Astrocyte (in vitro differentiated cells and primary cell): ENCODE results near the gene TTLL9. TPM values are rescaled to one million over a fixed set of nuclear protein-coding genes. Genes with fewer than 3 reads are reported as not detected.

Experiments used
- DNase-seq: peaks from one replicate; pipeline ENCODE4 v3.0.0-alpha.2; 2010; ENCODE audit warnings: low read depth
- FAIRE-seq: peaks from 2 replicates; lab custom pipeline; 2011; peaks lifted over from hg19 to GRCh38; lab: Jason Lieb, UNC
- H2AFZ ChIP-seq: 2 replicates; pipeline ENCODE4 v1.6.0; 2012; ENCODE audit warnings: low read depth, low read length, inconsistent platforms
- H3K27ac ChIP-seq: 2 replicates; pipeline ENCODE4 v1.5.1; 2011; ENCODE audit warnings: low read depth, low read length, inconsistent platforms
- H3K27me3 ChIP-seq: 2 replicates; pipeline ENCODE4 v1.6.0; 2011; ENCODE audit warnings: low read length, inconsistent platforms; ENCODE audit not compliant: insufficient read depth
- H3K36me3 ChIP-seq: 2 replicates; pipeline ENCODE4 v1.5.1; 2011; ENCODE audit warnings: low read length, inconsistent platforms; ENCODE audit not compliant: insufficient read depth
- H3K4me1 ChIP-seq: 2 replicates; pipeline ENCODE4 v1.5.1; 2011; ENCODE audit warnings: low read length, inconsistent platforms; ENCODE audit not compliant: insufficient read depth
- H3K4me2 ChIP-seq: 2 replicates; pipeline ENCODE4 v1.6.0; 2012; ENCODE audit warnings: low read length, inconsistent platforms
- H3K4me3 ChIP-seq: 2 replicates; pipeline ENCODE4 v1.5.1; 2011; ENCODE audit warnings: low read depth, mild to moderate bottlenecking, low read length, inconsistent platforms; ENCODE audit not compliant: insufficient read depth
- H3K79me2 ChIP-seq: 2 replicates; pipeline ENCODE4 v1.6.0; 2012; ENCODE audit warnings: mild to moderate bottlenecking, low read length, inconsistent platforms; ENCODE audit not compliant: insufficient read depth
- H3K9ac ChIP-seq: 2 replicates; pipeline ENCODE4 v1.6.0; 2012; ENCODE audit warnings: mild to moderate bottlenecking, low read length, inconsistent platforms
- H3K9me3 ChIP-seq: 2 replicates; pipeline ENCODE4 v1.5.1; 2012; ENCODE audit warnings: low read depth, mild to moderate bottlenecking, low read length, inconsistent platforms; ENCODE audit not compliant: insufficient read depth
- H4K20me1 ChIP-seq: 2 replicates; pipeline ENCODE4 v1.6.0; 2012; ENCODE audit warnings: low read length, inconsistent platforms; ENCODE audit not compliant: insufficient read depth
- H3K27ac Mint-ChIP-seq: one replicate; pipeline ENCODE4 v1.8.0; 2021; ENCODE audit warnings: mild to moderate bottlenecking, mixed read lengths; ENCODE audit not compliant: unreplicated experiment
- H3K27me3 Mint-ChIP-seq: one replicate; pipeline ENCODE4 v1.8.0; 2021; ENCODE audit warnings: low read depth, mixed read lengths; ENCODE audit not compliant: unreplicated experiment
- H3K36me3 Mint-ChIP-seq: one replicate; pipeline ENCODE4 v1.8.0; 2021; ENCODE audit warnings: low read depth, mixed read lengths; ENCODE audit not compliant: unreplicated experiment
- H3K4me1 Mint-ChIP-seq: one replicate; pipeline ENCODE4 v1.8.0; 2021; ENCODE audit warnings: low read depth, mixed read lengths; ENCODE audit not compliant: unreplicated experiment
- H3K4me3 Mint-ChIP-seq: one replicate; pipeline ENCODE4 v1.8.0; 2021; ENCODE audit warnings: mild to moderate bottlenecking, moderate library complexity, mixed read lengths; ENCODE audit not compliant: unreplicated experiment
- H3K9me3 Mint-ChIP-seq: one replicate; pipeline ENCODE4 v1.8.0; 2021; ENCODE audit warnings: mild to moderate bottlenecking, mixed read lengths; ENCODE audit not compliant: unreplicated experiment
- CTCF ChIP-seq: IDR thresholded peaks from 2 replicates; pipeline ENCODE4 v1.5.1; 2011; ENCODE audit warnings: low read depth, mild to moderate bottlenecking, inconsistent platforms, low read length, moderate library complexity; ENCODE audit not compliant: insufficient read depth
- EZH2 ChIP-seq: IDR thresholded peaks from 2 replicates; pipeline ENCODE4 v1.6.1; 2012; ENCODE audit warnings: mild to moderate bottlenecking, low read length, inconsistent platforms; ENCODE audit not compliant: insufficient read depth
- total RNA-seq: library from RNA; stranded (reverse); gene quantifications from 2 replicates; pipeline ENCODE4 v1.2.1, GENCODE V29; 2021

The TTLL9 gene
- total RNA-seq, 1 donor from 2014 or later: 0.41 TPM

- H2AFZ ChIP-seq: no peak overlapping the region
- no peak overlapping the region for H3K27ac Mint-ChIP-seq
Observed at GRCh38 chr20:31966991-31967655, 96.7 kb downstream of the TTLL9 start.

GRCh38 chr20:31967830-31968249 lies 97.4 kb downstream of the TTLL9 start, which contains the start of gene XKR7:
XKR7 (plus strand) TSS chr20:31968151; CDS start chr20:31968176, 25 bp downstream.
- H3K4me3 ChIP-seq: peak within 1 kb of the TSS; percentile 33
- H3K36me3 ChIP-seq: no peaks in the 10 kb centered on the region
- H3K9ac ChIP-seq: no peak within 1 kb of the TSS
- Mint-ChIP-seq H3K27ac (no peak within 1 kb of the TSS), H3K4me3 (peak within 1 kb of the TSS; percentile 89), H3K4me1 (peaks cover 8% of the 10 kb centered on the region), H3K36me3 (no peaks in the 10 kb centered on the region), H3K9me3 (peaks cover 1% of the 10 kb centered on the region), H3K27me3 (peaks cover 61% of the 10 kb centered on the region)
- peaks cover 2% of the 10 kb centered on the region for H4K20me1 ChIP-seq
- TF ChIP-seq CTCF (no peak), EZH2 (no peak)
- H3K9me3 ChIP-seq: no peaks in the 10 kb centered on the region
- H3K4me1 ChIP-seq: peaks cover 2% of the 10 kb centered on the region
- no peak within 1 kb of the TSS for H2AFZ ChIP-seq
- H3K4me2 ChIP-seq: peak within 1 kb of the TSS; percentile 76
- DNase-seq: no peak
- no peak for FAIRE-seq
- no peak within 1 kb of the TSS for H3K27ac ChIP-seq
- peaks cover 58% of the 10 kb centered on the region for H3K27me3 ChIP-seq
- H3K79me2 ChIP-seq: no peaks in the 10 kb centered on the region

More at GRCh38 chr20:31966991-31967655, 96.7 kb downstream of the TTLL9 start:
- peak overlapping the region; percentile 77 for H3K4me3 Mint-ChIP-seq
- peaks cover 2% of the 10 kb centered on the region for H3K4me1 ChIP-seq
- FAIRE-seq (no peak), DNase-seq (no peak)
- no peak overlapping the region for H3K4me3 ChIP-seq
- no peak overlapping the region for H3K9ac ChIP-seq
- no peaks in the 10 kb centered on the region for H3K36me3 ChIP-seq
- H3K27me3 ChIP-seq: peaks cover 56% of the 10 kb centered on the region
- no peak overlapping the region for H3K4me2 ChIP-seq
- H4K20me1 ChIP-seq: peaks cover 2% of the 10 kb centered on the region
- peaks cover 1% of the 10 kb centered on the region for H3K9me3 Mint-ChIP-seq
- peaks cover 65% of the 10 kb centered on the region for H3K27me3 Mint-ChIP-seq
- H3K9me3 ChIP-seq: no peaks in the 10 kb centered on the region
- peaks cover under 1% of the 10 kb centered on the region for H3K4me1 Mint-ChIP-seq
- no peak for TF ChIP-seq CTCF
- no peak for TF ChIP-seq EZH2
- H3K79me2 ChIP-seq: no peaks in the 10 kb centered on the region
- H3K27ac ChIP-seq: no peak overlapping the region
- no peaks in the 10 kb centered on the region for H3K36me3 Mint-ChIP-seq
